Caki2 (cell line): Measurements from ENCODE around the gene PTPRN2. TPM values are rescaled to one million over a fixed set of nuclear protein-coding genes. Genes with fewer than 3 reads are reported as not detected.
"Not testable (repeated sequence)": the region's sequence is repeated elsewhere in the genome, so short reads cannot be mapped to it uniquely, and the experiment has no call there.

ENCODE experiments used
- DNase-seq: peaks from one replicate; pipeline ENCODE4 v3.0.0-alpha.2; 2015; ENCODE audit warnings: low read depth
- in situ Hi-C: cut with HindIII; loops from 2 replicates; pipeline ENCODE4 v1.10.0; 2016; ENCODE audit warnings: low sequenced_read_pairs, low pct_unique_long_range_greater_than_20kb, mixed read lengths
- total RNA-seq: library from RNA; depleted of rRNA; stranded (reverse); fragments of >200 nt; shearing (Covaris generic); gene quantifications from 2 replicates; pipeline ENCODE4 v1.2.3, GENCODE V29; 2014; ENCODE audit warnings: low replicate concordance

Gene PTPRN2
- total RNA-seq, 1 experiment from 2014 or later = 0.88 TPM

DNA sequence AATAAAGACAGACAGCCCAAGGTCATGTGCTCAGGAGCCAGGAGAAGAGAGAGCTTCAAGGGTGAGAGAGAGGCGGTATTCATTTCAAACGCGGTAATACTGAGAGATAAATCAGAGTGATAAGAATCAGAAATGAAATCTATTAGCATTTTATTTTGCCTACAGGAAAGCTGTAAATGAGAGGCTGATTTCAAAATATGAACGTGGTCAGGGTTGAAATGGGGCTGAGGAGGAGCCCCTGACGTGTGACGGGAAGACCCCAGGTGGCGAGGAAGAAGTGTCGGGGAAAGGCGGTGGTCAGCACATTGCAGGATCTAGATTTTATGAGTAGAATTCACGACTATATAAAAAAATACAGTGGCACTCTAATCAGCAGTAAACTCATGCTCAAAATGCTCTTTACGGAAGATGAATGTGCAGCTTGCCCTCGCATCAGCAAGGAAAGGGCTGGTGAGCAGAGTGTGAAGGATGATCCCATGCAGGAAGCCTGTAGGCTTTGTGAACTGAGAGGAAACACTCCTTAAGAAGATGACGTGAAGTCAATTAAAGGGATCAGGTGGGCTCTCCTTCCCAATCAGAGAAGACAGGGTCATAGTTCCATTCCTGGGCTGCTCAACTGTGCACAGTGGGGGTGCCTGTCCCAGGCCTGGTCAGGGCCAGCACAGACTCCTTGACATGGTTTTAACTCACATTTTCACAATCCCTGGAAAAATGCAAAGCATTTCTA lies 360.2 kb downstream of the PTPRN2 start:
- in situ Hi-C loops = no loop called here

DNA sequence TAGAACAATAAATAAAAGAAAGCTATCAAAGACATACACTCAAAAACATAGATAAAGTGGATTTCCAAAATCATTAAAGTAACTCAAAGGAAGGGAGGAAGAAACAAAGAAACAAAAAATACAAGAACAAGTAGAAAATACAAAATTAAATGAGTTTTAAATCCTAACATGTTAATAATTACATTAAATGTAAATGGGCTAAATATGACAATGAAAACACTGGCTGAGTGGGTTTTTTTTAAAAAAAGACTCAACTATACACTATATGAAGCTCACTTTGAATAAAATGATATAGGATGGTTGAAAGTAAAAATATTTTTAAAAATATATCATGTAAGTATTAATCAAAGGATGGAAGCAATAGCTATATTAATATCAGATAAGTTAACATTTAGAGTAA lies 371.4 kb downstream of the PTPRN2 start:
- in situ Hi-C loops = no loop called here
- DNase-seq = no peak

More for the DNA sequence above, 360.2 kb downstream of the PTPRN2 start:
- no peak for DNase-seq

DNA sequence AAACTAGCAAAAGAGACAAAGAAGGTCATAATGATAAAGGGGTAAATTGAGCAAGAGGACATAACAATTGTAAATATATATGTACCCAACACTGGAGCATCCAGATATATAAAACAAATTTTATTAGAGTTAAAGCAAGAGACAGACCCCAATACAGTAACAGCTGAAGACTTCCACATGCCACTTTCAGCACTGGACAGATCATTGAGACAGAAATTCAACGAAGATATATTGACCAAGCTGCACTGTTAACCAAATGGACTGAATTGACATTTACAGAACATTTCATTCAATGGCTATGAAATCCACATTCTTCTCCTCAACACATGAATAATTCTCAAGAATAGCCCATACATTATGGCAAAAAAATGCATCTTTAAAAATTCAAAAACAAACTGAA lies 378.2 kb downstream of the PTPRN2 start:
- DNase-seq = no peak
- in situ Hi-C loops = no loop called here

DNA sequence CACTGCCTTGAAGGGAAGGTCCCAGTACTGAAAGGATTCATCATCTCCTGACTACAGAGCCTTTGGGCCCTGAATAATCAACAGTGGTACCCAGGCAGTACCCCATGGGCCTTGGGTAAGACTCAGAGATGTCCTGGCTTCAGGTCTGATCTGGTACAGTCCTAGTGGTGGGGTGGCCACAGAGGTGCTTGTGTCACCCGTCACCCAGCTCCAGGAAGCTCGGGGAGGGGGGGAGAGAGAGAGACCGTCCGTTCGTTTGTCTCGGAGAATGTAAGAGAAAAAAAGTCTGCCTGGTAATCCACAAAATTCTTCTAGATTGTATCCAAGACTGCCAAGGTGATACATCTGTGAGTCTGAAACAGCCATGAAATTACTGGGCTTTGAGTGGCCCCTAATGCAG lies 381.3 kb downstream of the PTPRN2 start:
- in situ Hi-C loops = no loop called here
- DNase-seq = no peak

DNA sequence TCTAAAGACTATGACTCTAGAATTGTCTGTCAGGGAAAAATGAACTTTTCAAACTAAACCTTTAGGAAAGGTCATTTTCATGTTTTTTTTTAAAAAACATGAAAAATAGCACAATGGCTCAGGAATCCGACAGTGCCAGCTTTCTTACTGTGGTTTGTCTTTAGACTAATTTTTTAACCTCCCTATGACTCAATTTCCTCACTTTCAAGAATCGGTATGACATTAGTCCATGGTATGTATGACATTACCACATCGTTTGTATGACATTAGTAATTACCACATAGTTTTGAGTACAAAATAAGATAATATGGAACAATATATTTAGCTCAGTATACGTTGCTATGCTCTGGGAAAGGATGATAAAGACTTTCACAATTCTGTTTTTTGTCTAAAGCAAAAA lies 383.2 kb downstream of the PTPRN2 start:
- in situ Hi-C loops = no loop called here
- DNase-seq = no peak

GRCh38 chr7:158203948-158204347 lies 383.7 kb downstream of the PTPRN2 start:
- in situ Hi-C loops = not testable (repeated sequence)

DNA sequence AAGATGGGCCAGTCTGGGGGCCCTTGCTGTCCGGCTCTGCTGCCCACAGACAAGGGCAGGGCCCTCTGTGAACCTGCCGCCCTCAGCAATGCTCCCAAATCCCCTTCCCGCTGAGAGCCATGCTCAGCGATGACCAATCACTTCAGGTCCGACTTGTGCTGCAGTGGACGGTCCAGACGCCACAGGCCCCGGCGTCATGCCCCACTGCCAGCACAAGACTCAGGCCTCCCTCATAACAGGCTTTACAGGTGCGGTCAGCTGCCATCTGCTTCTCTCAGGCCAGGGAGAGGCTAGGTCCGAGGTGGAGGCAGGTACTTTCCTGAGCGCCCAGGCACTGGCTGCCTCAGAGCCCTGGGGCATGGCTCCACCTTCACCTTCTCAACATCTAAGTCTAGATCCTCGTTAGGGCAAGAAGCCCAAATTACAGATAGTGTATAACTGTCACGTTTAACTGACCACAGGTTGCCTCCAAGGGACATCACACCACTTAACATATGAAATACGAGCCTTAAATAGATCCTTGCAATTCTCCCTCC lies 393.2 kb downstream of the PTPRN2 start:
- no peak for DNase-seq

More at GRCh38 chr7:158203948-158204347, 383.7 kb downstream of the PTPRN2 start:
- not testable (repeated sequence) for DNase-seq

DNA sequence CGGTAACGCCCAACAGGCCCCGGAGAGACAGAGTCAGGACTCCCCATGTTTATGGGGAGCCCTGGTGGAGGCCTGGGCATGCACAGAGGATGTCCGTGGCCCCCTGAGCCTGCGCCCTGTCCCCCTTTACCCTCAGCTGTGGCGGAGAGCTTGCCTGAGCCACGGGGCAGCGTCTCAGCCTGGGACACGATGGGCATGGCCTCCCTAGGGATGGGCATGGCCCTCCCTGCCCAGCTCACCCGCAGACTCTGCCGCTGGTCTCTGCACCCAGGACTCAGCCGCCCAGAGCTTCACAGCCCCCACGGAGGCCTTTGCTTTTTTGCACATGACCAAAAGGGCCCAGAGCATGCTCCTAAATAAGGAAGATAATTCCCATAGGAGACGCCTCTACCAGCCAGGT lies 394.2 kb downstream of the PTPRN2 start:
- no peak for DNase-seq
- in situ Hi-C loops = no loop called here

More for the DNA sequence above, 393.2 kb downstream of the PTPRN2 start:
- in situ Hi-C loops = no loop called here

GRCh38 chr7:158192956-158193355 lies 394.7 kb downstream of the PTPRN2 start:
- DNase-seq = no peak
- in situ Hi-C loops = no loop called here

DNA sequence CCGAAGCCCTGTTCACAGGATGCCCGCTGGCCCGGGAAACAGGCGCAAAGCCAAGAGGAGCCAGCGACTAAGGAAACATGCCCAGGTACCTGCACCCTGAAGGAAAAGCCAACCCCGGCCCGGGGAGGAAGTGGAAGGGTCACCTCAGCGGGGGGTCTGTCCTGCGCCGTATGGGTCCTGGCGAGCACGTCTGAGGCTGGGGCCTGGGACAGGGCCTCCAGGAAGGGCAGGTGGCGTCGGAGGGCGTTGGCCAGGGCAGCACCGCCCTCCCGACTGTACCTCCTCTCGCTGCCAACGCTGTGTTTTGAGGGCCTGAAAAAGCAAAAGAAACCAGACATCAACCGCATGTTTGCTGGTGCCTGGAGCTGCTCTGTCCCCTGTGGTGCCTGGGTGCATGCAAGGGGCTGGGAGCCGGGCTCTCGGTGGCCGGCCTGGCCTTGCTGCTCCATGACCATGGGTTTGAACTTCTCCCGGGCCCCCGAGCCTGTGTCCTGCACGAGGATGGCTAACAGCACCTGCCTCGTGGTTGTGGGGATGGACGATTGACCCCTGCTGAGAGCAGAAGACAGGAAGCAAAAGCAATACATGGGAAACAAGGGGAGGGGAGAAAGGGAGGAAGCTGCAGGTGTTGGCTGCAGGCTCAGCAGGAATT lies 395.3 kb downstream of the PTPRN2 start:
- in situ Hi-C loops = no loop called here
- no peak for DNase-seq

DNA sequence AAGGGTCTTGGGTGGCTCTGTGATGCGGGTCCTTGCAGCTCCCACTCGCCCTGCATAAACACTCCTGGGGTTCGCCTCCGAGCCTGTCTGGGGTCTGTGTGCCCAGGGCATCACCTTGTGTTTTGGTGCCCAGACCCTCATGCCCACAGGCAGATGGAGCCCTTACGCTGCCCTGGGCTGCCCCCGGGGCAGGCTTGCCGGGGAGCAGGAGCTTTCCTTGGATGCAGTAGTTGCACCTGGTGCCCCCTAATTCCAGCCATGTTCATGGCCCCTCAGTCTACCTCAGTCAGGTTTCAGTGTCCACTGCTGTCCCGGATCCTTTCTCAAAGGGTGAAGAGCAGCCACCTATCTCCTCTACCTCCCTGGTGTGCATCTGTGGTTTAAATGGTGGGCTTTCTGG lies 396.0 kb downstream of the PTPRN2 start:
- in situ Hi-C loops = no loop called here

DNA sequence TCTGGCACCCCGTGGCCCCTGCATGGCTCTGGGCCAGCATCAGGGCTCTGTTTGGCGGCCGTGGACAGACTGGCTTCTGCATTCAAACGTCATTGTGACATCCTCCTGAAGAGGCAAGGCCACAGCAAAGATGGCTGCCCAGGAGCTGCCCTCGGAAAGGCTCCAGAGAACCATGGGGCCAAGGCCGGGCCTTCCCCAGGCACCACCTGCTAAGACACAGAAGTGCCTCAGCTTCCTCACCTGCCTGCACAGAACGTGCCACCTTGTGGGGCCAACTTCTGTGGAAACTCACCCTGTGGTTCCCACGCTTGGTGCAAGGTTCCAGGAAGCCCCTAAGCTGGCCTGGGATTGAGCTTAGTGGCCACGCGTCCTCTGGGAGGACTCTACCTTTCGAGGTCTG lies 396.9 kb downstream of the PTPRN2 start:
- no peak for DNase-seq
- in situ Hi-C loops = no loop called here

More for the DNA sequence above, 396.0 kb downstream of the PTPRN2 start:
- DNase-seq = no peak

- no peak for DNase-seq
- in situ Hi-C loops = no loop called here
Measured at GRCh38 chr7:158188676-158189075, 398.9 kb downstream of the PTPRN2 start.

DNA sequence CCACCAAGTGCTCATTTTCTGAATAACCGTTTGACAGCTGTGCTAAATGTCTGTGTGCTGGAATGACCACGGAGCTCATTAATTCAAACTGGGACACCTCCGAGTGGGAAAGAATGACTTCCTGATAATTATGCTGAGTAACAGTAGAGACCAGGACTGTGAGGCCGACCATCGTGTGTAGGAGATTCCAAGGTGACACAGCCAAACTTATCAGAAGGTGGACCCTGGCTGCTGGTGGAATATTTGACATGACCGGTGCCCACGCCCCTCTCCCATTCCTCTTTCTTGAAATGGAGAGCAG lies 400.0 kb downstream of the PTPRN2 start:
- DNase-seq = no peak
- in situ Hi-C loops = no loop called here

DNA sequence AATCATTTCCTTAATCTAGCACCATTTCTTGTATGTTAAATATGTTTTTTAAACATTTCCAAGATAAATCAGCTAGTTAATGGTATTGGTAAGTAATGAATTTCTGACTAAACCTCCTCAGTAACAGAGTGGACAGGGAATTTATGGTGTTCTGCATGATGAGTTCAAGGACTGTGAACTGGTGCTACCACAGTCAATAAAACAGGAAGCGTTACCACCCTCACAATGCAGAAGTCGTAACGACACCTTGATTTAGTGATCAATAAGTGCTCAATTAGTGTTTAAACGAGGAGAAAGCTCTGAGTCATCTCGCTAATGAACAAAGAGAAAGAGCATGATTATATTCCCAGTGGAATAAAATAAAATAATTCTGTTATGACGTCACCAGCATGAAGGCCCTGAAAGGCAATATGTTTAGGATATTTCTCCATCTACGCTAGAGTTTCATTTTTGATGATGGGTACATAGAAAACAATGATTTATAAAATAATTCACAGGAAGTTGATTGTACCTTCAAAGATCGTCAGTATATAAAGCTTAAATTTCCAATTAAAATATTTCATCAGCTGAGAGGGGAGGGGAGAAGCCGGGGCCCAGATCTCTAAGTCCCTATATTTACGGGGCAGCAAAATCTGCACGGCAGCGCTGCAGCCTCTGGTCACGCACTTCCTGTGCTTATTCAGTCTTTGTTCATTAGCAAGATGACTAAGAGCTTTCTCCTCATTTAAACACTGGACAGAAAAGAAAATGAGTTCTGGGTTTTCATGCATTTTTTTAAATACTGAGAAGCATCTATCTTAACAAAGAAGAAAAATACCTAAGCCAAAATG lies 400.5 kb downstream of the PTPRN2 start:
- DNase-seq = no peak

DNA sequence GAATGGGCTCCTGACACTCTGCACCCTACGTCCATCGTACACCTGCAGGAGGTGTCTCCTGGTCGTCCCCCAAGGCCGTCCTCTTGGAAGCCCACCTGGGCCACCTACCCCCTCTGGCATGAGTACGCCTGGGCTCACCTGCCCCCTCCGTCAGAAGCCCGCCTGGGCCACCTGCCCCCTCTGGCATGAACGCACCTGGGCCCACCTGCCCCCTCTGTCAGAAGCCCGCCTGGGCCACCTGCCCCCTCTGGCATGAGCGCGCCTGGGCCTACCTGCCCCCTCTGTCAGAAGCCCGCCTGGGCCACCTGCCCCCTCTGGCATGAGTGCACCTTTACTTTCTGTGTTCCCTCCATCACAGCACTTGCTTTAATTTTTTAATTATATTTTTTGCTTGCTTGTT lies 401.2 kb downstream of the PTPRN2 start:
- no peak for DNase-seq
- in situ Hi-C loops = no loop called here

More for the DNA sequence above, 400.5 kb downstream of the PTPRN2 start:
- in situ Hi-C loops = no loop called here

DNA sequence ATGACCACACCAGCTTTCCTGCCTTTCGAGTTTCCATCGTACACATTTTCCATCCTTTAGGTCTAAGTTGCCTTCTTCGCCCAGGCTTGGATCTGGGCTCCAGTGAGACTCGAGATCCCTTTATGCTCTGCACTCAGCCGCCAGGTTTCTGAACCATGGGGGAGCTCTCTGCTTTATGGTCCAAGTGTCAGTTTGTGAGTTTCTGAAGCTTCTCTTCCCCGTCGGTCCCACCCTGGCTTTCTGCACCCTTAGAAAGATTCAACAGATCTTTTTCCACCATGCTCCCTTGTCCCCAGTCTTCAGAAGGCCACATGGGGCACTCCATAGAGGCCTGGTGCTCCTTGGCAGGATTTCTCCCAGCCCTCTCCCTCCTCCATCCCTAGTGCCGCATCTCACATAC lies 402.0 kb downstream of the PTPRN2 start:
- in situ Hi-C loops = no loop called here
- no peak for DNase-seq

GRCh38 chr7:158183431-158183830 lies 404.2 kb downstream of the PTPRN2 start:
- in situ Hi-C loops = no loop called here
- no peak for DNase-seq

- in situ Hi-C loops = no loop called here
- DNase-seq = no peak
Measured at GRCh38 chr7:158176561-158177173, 411.0 kb downstream of the PTPRN2 start.
